GM12878 (cell line): ENCODE measurements around the gene TTC33. TPM values are rescaled to one million over a fixed set of nuclear protein-coding genes. Genes with fewer than 3 reads are reported as not detected.

Experiments used
- ATAC-seq: fragments of 200-7000 bp; cut with Tn5 transposase; 3 replicates; pipeline ENCODE4 v1.9.1; 2020; ENCODE audit warnings: mild to moderate bottlenecking, moderate library complexity
- BruUV-seq: library from RNA; stranded (reverse); fragments of 400-500 nt; replicated peaks from 2 replicates; lab custom pipeline; 2021; lab: Mats Ljungman, UMichigan
- CTCF ChIA-PET: fragments of 300-600 bp; sonication (Branson Sonifier 250); formaldehyde crosslinking; extraction: SDS; loops from one replicate; lab custom pipeline; 2021; ENCODE audit warnings: inconsistent platforms; lab: Yijun Ruan, JAX
- POLR2A ChIA-PET: fragments of 350-600 bp; formaldehyde crosslinking; extraction: SDS; loops from one replicate; lab custom pipeline; 2021; ENCODE audit warnings: inconsistent platforms; lab: Charles Lee
- RAD21 ChIA-PET: fragments of 300-600 bp; sonication (Branson Sonifier 250); formaldehyde crosslinking; loops from one replicate; lab custom pipeline; 2023; ENCODE audit warnings: antibody characterized with exemption; ENCODE audit not compliant: unreplicated experiment; lab: Charles Lee
- SMC1A ChIA-PET: fragments of 300-600 bp; sonication (Branson Sonifier 250); formaldehyde crosslinking; loops from one replicate; lab custom pipeline; 2023; ENCODE audit not compliant: unreplicated experiment, uncharacterized antibody; lab: Charles Lee
- DNase-seq: peaks from one replicate; pipeline ENCODE4 v3.0.0-alpha.2; 2011; ENCODE audit warnings: low read depth, low spot score
- FAIRE-seq: peaks from 3 replicates; lab custom pipeline; 2011; peaks lifted over from hg19 to GRCh38; lab: Jason Lieb, UNC
- H2AFZ ChIP-seq: 2 replicates; pipeline ENCODE4 v1.6.0; 2011; ENCODE audit warnings: low read depth, low read length, control low read depth; ENCODE audit not compliant: control insufficient read depth
- H3K27ac ChIP-seq: 2 replicates; pipeline ENCODE4 v1.5.1; 2011; ENCODE audit warnings: control low read depth; ENCODE audit not compliant: control insufficient read depth, insufficient read depth
- H3K27me3 ChIP-seq, 2 experiments: replicated peaks in 1 of 2; 2 replicates each; pipeline versions ENCODE4 v1.6.0 to v1.6.1; 2011; ENCODE audit warnings: low read length in 1 of 2; ENCODE audit not compliant: control insufficient read depth in 2 of 2, insufficient read depth in 2 of 2
- H3K36me3 ChIP-seq, 2 experiments: 2 replicates each; pipeline ENCODE4 v1.5.1; 2011; ENCODE audit warnings: low read length in 1 of 2; ENCODE audit not compliant: control insufficient read depth in 2 of 2, insufficient read depth in 2 of 2
- H3K4me1 ChIP-seq: 2 replicates; pipeline ENCODE4 v1.6.1; 2011; ENCODE audit warnings: mild to moderate bottlenecking, low read length, moderate library complexity, mixed read lengths; ENCODE audit not compliant: control insufficient read depth, insufficient read depth
- H3K4me2 ChIP-seq: 2 replicates; pipeline ENCODE4 v1.6.0; 2011; ENCODE audit warnings: control low read depth; ENCODE audit not compliant: control insufficient read depth, insufficient read depth
- H3K4me3 ChIP-seq: fragments of 200-600 bp; sonication (generic); 2 replicates; pipeline ENCODE4 v1.5.1; 2016
- H3K79me2 ChIP-seq: 2 replicates; pipeline ENCODE4 v1.6.0; 2011; ENCODE audit warnings: low read length; ENCODE audit not compliant: control insufficient read depth, insufficient read depth
- H3K9ac ChIP-seq: 2 replicates; pipeline ENCODE4 v1.8.0; 2011; ENCODE audit warnings: low read length, control low read depth, mixed read lengths; ENCODE audit not compliant: control insufficient read depth, insufficient read depth
- H3K9me3 ChIP-seq: replicated peaks from 3 replicates; pipeline ENCODE4 v1.5.1; 2011; ENCODE audit warnings: mild to moderate bottlenecking, low read length; ENCODE audit not compliant: control insufficient read depth, insufficient read depth
- H4K20me1 ChIP-seq: 2 replicates; pipeline ENCODE4 v1.6.0; 2011; ENCODE audit not compliant: control insufficient read depth, insufficient read depth
- BCL11A ChIP-seq: IDR thresholded peaks from 2 replicates; pipeline ENCODE4 v1.6.1; 2011; ENCODE audit warnings: low read depth, low read length
- CHD2 ChIP-seq: IDR thresholded peaks from 2 replicates; pipeline ENCODE4 v1.6.1; 2011; ENCODE audit warnings: low read depth, low read length, improper control_type of control experiment, borderline replicate concordance
- GATAD2B ChIP-seq: fragments of 450-650 bp; conservative IDR thresholded peaks from 2 replicates; pipeline ENCODE4 v1.6.1; 2017; ENCODE audit warnings: low read depth, mild to moderate bottlenecking, moderate library complexity
- KDM1A ChIP-seq: fragments of 200-600 bp; sonication (generic); IDR thresholded peaks from 2 replicates; pipeline ENCODE4 v1.6.1; 2016; ENCODE audit warnings: borderline replicate concordance
- LARP7 ChIP-seq: fragments of 450-650 bp; IDR thresholded peaks from 2 replicates; pipeline ENCODE4 v1.6.1; 2017; ENCODE audit warnings: mild to moderate bottlenecking
- MEF2A ChIP-seq: IDR thresholded peaks from 2 replicates; pipeline ENCODE4 v1.6.1; 2011; ENCODE audit warnings: low read depth, mild to moderate bottlenecking, low read length, moderate library complexity; ENCODE audit not compliant: insufficient read depth
- POLR2AphosphoS5 ChIP-seq: IDR thresholded peaks from 2 replicates; pipeline ENCODE4 v1.6.1; 2011; ENCODE audit warnings: mild to moderate bottlenecking, low read length, inconsistent platforms
- RAD21 ChIP-seq: IDR thresholded peaks from 2 replicates; pipeline ENCODE4 v1.6.1; 2011; ENCODE audit warnings: mild to moderate bottlenecking, low read depth, low read length, moderate library complexity; ENCODE audit not compliant: insufficient read depth
- RCOR1 ChIP-seq: conservative IDR thresholded peaks from 2 replicates; pipeline ENCODE4 v1.6.1; 2012; ENCODE audit warnings: low read depth, low read length, improper control_type of control experiment
- SMAD1 ChIP-seq: fragments of 450-650 bp; IDR thresholded peaks from 2 replicates; pipeline ENCODE4 v1.6.1; 2018; ENCODE audit warnings: mild to moderate bottlenecking, low read depth; ENCODE audit not compliant: partially characterized antibody
- SMC3 ChIP-seq: IDR thresholded peaks from 2 replicates; pipeline ENCODE4 v1.6.1; 2011; ENCODE audit warnings: low read length, improper control_type of control experiment, borderline replicate concordance
- SRF ChIP-seq, 2 experiments: IDR thresholded peaks; 2 replicates each; pipeline ENCODE4 v1.6.1; 2011; ENCODE audit warnings: low read depth in 2 of 2, low read length in 2 of 2, mild to moderate bottlenecking in 1 of 2, moderate library complexity in 1 of 2
- STAT3 ChIP-seq: IDR thresholded peaks from 2 replicates; pipeline ENCODE4 v1.6.1; 2011; ENCODE audit warnings: low read depth, low read length, improper control_type of control experiment
- ZNF274 ChIP-seq: IDR thresholded peaks from one replicate; pipeline ENCODE4 v1.8.0; 2011; ENCODE audit not compliant: insufficient read length, insufficient read depth
- in situ Hi-C: fragments of 300-500 bp; cut with MboI; formaldehyde crosslinking; loops from 9 replicates; pipeline ENCODE4 v1.14.3; 2018; ENCODE audit warnings: mixed read lengths
- intact Hi-C: fragments of 100-400 bp; cut with micrococcal nuclease; formaldehyde crosslinking; loops from one replicate; pipeline ENCODE4 v1.14.2; 2022; ENCODE audit not compliant: unreplicated experiment
- polyA plus RNA-seq, 11 experiments: library from polyadenylated mRNA; depleted of rRNA in 4 of 11; unstranded in 6 of 11; stranded (reverse) in 5 of 11; fragments of >200 nt; fragmentation: Nextera tagmentation in 4 of 11; fragmentation: Illumina TruSeq in 1 of 11; extraction: Ambion mirVana in 4 of 11; extraction: Trizol in 1 of 11; gene quantifications; 1 replicate in 1 of 11; 2 replicates in 10 of 11; pipeline versions ENCODE4 v1.2.1 to v1.2.3, GENCODE V29; 2011 to 2016; ENCODE audit warnings: inconsistent platforms in 2 of 11, missing spikeins in 2 of 11, low read depth in 1 of 11
- total RNA-seq, 4 experiments: library from RNA; depleted of rRNA in 3 of 4; stranded (reverse); fragments of >200 nt in 3 of 4; fragmentation: Illumina TruSeq in 1 of 4; extraction: Trizol in 1 of 4; gene quantifications; 2 replicates each; pipeline versions ENCODE4 v1.2.1 to v1.2.3, GENCODE V29; 2013 to 2021
- TF ChIP-seq, protein P1 (sequence below): fragments of 450-650 bp; IDR thresholded peaks from 2 replicates; pipeline ENCODE4 v1.6.1; 2017; ENCODE audit warnings: mild to moderate bottlenecking, low read depth, inconsistent platforms; ENCODE audit not compliant: poor library complexity, severe bottlenecking
- TF ChIP-seq, protein P2 (sequence below): fragments of 450-650 bp; IDR thresholded peaks from 2 replicates; pipeline ENCODE4 v1.6.1; 2016; ENCODE audit warnings: mild to moderate bottlenecking, moderate library complexity, borderline replicate concordance
- TF ChIP-seq, protein P3 (sequence below): IDR thresholded peaks from 2 replicates; pipeline ENCODE4 v1.6.1; 2011; ENCODE audit warnings: low read depth, low read length, improper control_type of control experiment, borderline replicate concordance

TTC33 gene
- total and polyA plus RNA-seq, 10 of the 15 experiments (the other 5 are each of a cell fraction or from before 2014, with no cell fraction given), result 7.9 to 22.3 (median 14.6) TPM

DNA sequence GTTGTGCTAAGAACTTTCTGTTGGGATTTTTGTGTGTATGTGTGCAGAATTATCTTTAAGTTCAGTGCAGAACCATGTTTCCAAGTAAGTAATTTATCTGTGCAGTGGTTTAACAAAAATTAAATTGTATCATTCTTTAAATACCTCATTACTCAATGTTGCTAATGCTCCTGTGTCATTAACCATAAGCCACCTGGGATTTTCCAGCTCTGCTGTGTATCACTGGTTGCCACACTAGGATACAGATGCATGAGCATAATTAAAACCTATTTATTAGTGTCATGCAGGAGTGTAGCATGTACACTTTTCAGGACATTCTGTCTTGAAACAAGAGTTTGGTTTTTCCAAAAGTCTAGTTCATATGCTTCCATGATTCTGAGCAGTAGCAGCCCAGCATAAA, 196.5 kb downstream of the TTC33 start:
- Histone ChIP-seq H3K9me3 (no peaks in the 10 kb centered on the region; the same call in 1 of the 3 replicates), H3K27me3 (no peaks in the 10 kb centered on the region), H3K4me1 (no peaks in the 10 kb centered on the region), H3K27ac (no peak overlapping the region), H3K4me3 (no peak overlapping the region), H3K36me3 (no peaks in the 10 kb centered on the region), H3K4me2 (no peak overlapping the region), H2AFZ (no peak overlapping the region), H4K20me1 (no peaks in the 10 kb centered on the region), H3K9ac (no peak overlapping the region), H3K79me2 (no peaks in the 10 kb centered on the region)
- ChIA-PET POLR2A (no interaction called here), RAD21 (no interaction called here), SMC1A (interaction anchor here (1.0 kb wide), 1 partner anchor 12 kb away, joined by 3 read pairs; no protein-coding TSS in a partner anchor), CTCF (no interaction called here)
- no TSS peak for BruUV-seq
- TF ChIP-seq, protein P1, sequence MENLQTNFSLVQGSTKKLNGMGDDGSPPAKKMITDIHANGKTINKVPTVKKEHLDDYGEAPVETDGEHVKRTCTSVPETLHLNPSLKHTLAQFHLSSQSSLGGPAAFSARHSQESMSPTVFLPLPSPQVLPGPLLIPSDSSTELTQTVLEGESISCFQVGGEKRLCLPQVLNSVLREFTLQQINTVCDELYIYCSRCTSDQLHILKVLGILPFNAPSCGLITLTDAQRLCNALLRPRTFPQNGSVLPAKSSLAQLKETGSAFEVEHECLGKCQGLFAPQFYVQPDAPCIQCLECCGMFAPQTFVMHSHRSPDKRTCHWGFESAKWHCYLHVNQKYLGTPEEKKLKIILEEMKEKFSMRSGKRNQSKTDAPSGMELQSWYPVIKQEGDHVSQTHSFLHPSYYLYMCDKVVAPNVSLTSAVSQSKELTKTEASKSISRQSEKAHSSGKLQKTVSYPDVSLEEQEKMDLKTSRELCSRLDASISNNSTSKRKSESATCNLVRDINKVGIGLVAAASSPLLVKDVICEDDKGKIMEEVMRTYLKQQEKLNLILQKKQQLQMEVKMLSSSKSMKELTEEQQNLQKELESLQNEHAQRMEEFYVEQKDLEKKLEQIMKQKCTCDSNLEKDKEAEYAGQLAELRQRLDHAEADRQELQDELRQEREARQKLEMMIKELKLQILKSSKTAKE, result no peak
- no peak for TF ChIP-seq MEF2A
- TF ChIP-seq ZNF274, result no peak
- TF ChIP-seq SMAD1, result no peak
- no peak for TF ChIP-seq CHD2
- TF ChIP-seq, protein P2, sequence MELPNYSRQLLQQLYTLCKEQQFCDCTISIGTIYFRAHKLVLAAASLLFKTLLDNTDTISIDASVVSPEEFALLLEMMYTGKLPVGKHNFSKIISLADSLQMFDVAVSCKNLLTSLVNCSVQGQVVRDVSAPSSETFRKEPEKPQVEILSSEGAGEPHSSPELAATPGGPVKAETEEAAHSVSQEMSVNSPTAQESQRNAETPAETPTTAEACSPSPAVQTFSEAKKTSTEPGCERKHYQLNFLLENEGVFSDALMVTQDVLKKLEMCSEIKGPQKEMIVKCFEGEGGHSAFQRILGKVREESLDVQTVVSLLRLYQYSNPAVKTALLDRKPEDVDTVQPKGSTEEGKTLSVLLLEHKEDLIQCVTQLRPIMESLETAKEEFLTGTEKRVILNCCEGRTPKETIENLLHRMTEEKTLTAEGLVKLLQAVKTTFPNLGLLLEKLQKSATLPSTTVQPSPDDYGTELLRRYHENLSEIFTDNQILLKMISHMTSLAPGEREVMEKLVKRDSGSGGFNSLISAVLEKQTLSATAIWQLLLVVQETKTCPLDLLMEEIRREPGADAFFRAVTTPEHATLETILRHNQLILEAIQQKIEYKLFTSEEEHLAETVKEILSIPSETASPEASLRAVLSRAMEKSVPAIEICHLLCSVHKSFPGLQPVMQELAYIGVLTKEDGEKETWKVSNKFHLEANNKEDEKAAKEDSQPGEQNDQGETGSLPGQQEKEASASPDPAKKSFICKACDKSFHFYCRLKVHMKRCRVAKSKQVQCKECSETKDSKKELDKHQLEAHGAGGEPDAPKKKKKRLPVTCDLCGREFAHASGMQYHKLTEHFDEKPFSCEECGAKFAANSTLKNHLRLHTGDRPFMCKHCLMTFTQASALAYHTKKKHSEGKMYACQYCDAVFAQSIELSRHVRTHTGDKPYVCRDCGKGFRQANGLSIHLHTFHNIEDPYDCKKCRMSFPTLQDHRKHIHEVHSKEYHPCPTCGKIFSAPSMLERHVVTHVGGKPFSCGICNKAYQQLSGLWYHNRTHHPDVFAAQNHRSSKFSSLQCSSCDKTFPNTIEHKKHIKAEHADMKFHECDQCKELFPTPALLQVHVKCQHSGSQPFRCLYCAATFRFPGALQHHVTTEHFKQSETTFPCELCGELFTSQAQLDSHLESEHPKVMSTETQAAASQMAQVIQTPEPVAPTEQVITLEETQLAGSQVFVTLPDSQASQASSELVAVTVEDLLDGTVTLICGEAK, result no peak
- TF ChIP-seq KDM1A, result no peak
- TF ChIP-seq RCOR1, result no peak
- TF ChIP-seq, protein P3, sequence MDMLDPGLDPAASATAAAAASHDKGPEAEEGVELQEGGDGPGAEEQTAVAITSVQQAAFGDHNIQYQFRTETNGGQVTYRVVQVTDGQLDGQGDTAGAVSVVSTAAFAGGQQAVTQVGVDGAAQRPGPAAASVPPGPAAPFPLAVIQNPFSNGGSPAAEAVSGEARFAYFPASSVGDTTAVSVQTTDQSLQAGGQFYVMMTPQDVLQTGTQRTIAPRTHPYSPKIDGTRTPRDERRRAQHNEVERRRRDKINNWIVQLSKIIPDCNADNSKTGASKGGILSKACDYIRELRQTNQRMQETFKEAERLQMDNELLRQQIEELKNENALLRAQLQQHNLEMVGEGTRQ, result no peak
- no peak for TF ChIP-seq SRF (IDR thresholded peaks at IDR 0.05; ENCODE audit: low read depth in 2 of 2, low read length in 2 of 2)
- no peak for TF ChIP-seq GATAD2B
- no peak for TF ChIP-seq RAD21
- no peak for TF ChIP-seq BCL11A
- TF ChIP-seq SMC3, result no peak
- TF ChIP-seq LARP7, result no peak
- no peak for TF ChIP-seq POLR2AphosphoS5
- TF ChIP-seq STAT3, result no peak
- FAIRE-seq (no peak), DNase-seq (no peak), ATAC-seq (no peak)
- in situ Hi-C loops, result no loop called here
- intact Hi-C loops, result no loop called here
